Measurements from ENCODE around the gene RIMBP2.

RIMBP2 gene

DNA sequence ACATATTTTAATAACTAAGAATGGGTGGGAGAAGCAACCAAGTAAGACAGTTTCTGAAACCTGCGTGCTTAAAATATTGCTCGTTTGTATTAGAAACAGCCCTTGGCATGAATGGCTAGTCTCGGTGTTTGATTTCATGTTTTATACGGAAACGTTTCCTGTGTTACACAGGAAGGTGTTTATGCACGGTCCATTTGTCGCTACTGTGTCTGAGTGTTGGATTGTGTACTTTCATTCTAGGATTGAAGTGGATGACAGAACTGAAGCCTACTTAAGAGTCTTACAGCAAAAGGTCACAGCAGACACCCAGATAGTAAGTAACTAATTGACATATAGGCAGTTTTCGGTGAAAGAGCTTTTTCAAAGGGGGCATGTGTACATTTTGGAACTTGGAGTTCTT lies 358.9 kb downstream of the RIMBP2 start:
- in situ Hi-C loops (cut with MboI; ENCODE audit: low sequenced_read_pairs), result no loop called here

DNA sequence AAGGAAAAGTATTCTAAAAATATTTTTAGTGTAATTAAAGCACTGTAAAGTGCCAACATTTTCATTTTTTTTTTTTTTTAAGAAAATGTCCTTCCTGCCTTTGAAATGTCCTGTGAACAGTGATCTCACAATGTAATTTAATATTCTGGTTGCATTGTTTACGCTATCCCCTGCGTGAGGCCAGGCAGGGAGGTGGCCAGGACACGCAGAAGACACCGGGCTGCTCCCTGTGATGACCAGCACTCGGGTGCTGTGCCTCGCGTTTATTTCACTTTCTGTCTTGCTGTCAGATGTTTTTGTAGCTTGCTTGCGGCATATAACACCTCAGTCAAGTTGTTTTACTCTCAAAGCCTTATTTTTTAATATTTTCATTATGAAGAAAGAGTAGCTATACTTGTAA lies 359.9 kb downstream of the RIMBP2 start:
- in situ Hi-C loops (cut with MboI; ENCODE audit: low sequenced_read_pairs), result no loop called here

DNA sequence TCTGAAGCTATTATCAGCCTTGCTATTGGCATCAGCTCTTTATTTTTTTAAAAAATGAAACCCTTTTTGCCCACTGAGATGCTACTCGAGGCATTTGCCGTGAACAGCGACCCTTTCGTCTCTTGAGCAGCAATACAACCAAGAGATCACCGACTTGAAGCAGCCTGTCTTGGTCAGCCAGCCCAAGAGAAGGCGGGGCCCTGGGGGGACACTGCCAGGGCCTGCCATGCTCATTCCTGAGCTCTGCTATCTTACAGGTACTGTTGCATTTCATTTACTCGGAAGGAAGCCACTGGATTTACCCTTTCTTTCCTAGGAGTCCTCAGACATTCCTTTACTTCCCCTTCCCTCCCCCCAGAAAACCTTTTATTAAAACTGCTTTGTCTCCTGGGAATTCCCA lies 361.7 kb downstream of the RIMBP2 start:
- in situ Hi-C loops (cut with MboI; ENCODE audit: low sequenced_read_pairs), result no loop called here

DNA sequence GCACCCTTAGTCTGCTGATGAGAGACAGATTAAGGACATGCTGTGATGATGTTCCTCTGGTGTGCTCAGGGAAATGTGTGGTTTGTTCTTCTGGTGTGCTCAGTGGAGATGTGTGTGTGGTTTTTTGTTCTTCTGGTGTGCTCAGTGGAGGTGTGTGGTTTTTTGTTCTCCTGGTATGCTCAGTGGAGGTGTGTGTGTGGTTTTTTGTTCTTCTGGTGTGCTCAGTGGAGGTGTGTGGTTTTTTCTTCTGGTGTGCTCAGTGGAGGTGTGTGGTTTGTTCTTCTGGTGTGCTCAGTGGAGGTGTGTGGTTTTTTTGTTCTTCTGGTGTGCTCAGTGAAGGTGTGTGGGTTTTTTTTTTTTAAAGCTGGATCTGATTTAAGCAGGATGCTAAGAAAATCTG lies 363.0 kb downstream of the RIMBP2 start:
- in situ Hi-C loops (cut with MboI; ENCODE audit: low sequenced_read_pairs), result no loop called here

DNA sequence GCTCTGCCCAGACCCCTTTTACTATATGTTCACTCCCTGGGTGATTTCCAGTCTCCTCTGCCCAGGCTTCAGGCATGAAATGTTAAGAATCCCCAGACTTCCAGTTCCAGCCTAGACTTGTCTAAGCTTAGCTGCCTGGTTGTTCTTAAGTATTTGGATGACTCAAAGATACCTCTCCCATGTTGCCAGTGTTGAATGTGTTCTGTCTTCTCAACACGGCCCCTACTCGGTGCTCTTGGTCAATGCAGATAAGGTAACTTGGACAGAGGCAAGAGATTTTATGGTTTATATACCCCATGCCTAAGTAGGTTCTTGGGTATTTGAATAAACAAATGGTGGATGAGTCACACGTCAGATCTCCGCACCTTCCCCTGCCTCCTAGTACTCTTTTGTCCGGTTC lies 364.8 kb downstream of the RIMBP2 start:
- in situ Hi-C loops (cut with MboI; ENCODE audit: low sequenced_read_pairs), result no loop called here

DNA sequence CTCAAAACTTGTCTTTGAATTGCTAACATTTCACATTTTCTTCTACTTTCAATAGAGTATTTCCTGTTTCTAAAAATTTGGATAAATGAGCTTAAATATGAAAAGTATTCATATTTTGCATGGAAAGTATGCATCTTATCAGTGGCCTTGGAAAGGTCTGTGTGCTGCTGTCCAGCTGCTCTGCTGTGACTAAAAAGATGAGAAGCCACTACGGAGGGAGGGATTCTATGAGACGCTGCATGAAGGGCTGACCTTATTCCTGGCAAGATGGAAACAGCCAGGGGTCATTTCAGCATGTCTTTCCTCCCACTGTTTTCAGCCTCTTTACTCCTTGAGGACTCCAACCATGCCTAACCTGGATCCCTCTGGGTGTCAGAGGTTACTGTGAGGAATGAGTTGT lies 365.4 kb downstream of the RIMBP2 start:
- in situ Hi-C loops (cut with MboI; ENCODE audit: low sequenced_read_pairs), result no loop called here

DNA sequence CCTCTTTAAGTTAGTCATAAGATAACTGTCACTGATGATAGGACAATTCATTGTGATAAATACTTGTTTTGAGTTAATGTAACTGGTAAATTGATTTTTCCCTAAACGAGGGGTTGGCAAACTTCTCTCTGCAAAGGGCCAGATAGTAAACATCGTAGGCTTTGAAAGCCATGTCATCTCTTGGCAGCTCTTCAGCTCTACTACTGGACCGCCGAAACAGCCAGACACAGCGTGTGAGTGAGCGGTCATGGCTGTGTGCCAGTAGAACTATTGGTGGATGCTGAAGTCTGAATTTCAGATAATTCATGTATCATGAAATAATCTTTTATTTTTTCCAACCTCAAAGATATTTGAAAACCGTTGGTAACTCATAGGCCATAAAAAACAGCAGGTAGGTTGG lies 368.5 kb downstream of the RIMBP2 start:
- in situ Hi-C loops (cut with MboI; ENCODE audit: low sequenced_read_pairs), result loop anchor here (10.0 kb wide), 1 partner anchor 303 kb away; no protein-coding TSS in a partner anchor
